Measurements from ENCODE around the gene CCAR1.
"Not testable (repeated sequence)": the region's sequence is repeated elsewhere in the genome, so short reads cannot be mapped to it uniquely, and the experiment has no call there.

Gene CCAR1

GRCh38 chr10:68831961-68832455, 111.0 kb downstream of the CCAR1 start:
- no peak for DNase-seq (ENCODE audit: low spot score)
- TF ChIP-seq, protein P1, sequence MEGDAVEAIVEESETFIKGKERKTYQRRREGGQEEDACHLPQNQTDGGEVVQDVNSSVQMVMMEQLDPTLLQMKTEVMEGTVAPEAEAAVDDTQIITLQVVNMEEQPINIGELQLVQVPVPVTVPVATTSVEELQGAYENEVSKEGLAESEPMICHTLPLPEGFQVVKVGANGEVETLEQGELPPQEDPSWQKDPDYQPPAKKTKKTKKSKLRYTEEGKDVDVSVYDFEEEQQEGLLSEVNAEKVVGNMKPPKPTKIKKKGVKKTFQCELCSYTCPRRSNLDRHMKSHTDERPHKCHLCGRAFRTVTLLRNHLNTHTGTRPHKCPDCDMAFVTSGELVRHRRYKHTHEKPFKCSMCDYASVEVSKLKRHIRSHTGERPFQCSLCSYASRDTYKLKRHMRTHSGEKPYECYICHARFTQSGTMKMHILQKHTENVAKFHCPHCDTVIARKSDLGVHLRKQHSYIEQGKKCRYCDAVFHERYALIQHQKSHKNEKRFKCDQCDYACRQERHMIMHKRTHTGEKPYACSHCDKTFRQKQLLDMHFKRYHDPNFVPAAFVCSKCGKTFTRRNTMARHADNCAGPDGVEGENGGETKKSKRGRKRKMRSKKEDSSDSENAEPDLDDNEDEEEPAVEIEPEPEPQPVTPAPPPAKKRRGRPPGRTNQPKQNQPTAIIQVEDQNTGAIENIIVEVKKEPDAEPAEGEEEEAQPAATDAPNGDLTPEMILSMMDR (IDR thresholded peaks at IDR 0.05), result no peak
- Histone ChIP-seq H3K27ac (no peak overlapping the region), H3K4me3 (no peak overlapping the region)

DNA sequence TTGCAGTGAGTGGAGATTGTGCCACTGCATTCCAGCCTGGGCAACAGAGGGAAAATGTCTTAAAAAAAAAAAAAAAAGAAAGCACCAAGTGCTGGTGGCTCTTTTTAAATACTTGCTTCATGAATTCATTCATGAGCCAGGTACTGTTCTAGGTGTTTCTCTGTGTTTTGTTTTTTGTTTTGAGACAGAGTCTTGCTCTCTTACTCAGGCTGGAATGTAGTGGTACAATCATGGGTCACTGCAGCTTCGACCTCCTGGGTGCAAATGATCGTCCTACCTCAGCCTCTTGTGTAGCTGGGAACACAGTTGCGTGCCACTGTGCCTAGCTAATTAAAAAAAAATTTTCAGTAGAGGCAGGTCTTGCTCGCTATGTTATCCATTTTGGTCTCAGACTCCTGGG, 111.6 kb downstream of the CCAR1 start:
- no peak for DNase-seq (ENCODE audit: low spot score)
- Histone ChIP-seq H3K27ac (no peak overlapping the region), H3K4me3 (no peak overlapping the region)
- TF ChIP-seq, protein P1 (IDR thresholded peaks at IDR 0.05), result no peak

GRCh38 chr10:68837626-68838322, 116.7 kb downstream of the CCAR1 start:
- Histone ChIP-seq H3K27ac (no peak overlapping the region), H3K4me3 (no peak overlapping the region)
- TF ChIP-seq, protein P1 (IDR thresholded peaks at IDR 0.05), result no peak
- DNase-seq (ENCODE audit: low spot score), result no peak

DNA sequence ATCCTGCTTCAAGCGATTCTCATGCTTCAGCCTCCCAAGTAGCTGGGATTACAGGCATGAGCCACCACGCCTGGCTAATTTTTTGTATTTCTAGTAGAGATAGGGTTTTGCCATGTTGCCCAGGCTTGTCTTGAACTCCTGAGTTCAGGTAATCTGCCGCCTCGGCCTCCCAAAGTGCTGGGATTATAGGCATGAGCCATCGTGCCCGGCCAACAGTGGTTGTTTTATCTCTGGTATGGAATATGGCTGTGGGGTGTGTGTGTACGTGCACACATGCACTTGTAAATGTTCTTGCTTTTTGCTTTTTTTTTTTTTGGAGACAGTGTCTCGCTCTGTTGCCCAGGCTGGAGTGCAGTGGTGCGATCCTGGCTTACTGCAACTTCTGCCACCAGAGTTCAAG, 119.6 kb downstream of the CCAR1 start:
- H3K27ac ChIP-seq; H3K4me3 ChIP-seq; DNase-seq (ENCODE audit: low spot score): not testable (repeated sequence)
